ENCODE measurements around the gene ONECUT2.
"Not testable (repeated sequence)": the region's sequence is repeated elsewhere in the genome, so short reads cannot be mapped to it uniquely, and the experiment has no call there.

The ONECUT2 gene

GRCh38 chr18:57446322-57446721 is 11.1 kb downstream of the ONECUT2 start:
- DNase-seq (ENCODE audit: low read depth in 2 of 2) = no peak

- no peak for DNase-seq (ENCODE audit: low read depth in 2 of 2)
Measured at GRCh38 chr18:57447154-57447621, 12.0 kb downstream of the ONECUT2 start.

DNA sequence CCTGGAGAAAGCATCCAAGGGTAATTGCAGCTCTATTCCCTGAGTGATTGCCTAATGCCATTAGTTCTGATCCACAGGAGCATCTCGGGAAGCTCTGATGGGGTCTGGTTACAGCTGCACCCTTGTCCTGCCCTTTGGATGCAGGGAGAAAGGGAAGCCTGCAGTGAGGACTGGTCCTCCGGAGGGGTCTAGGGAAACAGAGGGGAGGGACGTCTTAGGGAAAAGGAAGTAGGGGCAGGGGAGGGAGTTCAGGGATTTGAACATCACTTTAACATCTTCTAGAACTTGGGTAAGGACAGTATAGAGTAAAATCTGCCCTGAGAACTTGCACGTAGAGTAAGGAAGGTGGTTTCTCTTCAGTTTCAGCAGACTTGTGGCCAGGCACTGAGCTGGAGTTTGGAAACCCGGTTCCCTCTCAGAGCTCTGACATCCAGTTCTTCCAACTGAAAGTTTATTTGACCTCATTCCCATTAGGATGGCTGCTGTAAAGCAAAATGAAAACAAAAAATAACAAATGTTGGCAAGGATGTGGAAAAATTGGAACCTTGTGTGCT is 20.5 kb downstream of the ONECUT2 start:
- no peak for DNase-seq (ENCODE audit: low read depth in 2 of 2)

DNA sequence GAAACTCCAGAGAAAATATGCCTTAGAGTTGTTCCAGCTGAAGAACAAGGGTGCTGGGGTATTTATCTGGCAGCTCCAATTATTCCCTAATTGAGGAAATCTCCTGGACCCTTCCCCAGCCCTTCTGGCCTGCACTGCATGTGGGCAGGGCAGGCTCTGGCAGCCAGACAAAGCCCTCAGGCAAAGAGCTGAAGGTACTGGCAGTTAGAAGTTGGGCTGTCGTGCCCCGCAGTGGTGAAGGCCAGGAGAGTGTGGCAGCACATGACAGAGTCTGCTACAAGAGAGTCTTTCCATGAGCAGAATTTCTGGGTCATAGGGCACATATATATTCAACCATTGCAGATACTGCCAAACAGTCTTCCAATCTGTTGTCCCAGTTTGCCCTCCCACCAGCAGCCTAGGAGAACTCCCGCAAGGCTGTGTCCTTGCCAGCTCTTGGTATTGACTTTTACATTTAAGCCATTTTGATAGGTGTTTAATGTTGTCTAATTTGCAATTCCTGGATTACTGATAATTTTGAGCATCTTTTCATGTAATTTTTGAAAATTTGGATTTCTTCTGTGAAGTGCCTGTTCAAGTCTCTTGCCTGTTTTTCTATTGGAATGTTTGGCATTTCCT is 26.6 kb downstream of the ONECUT2 start:
- no peak for DNase-seq (ENCODE audit: low read depth in 2 of 2)

- DNase-seq (ENCODE audit: low read depth in 2 of 2) = no peak
Measured at GRCh38 chr18:57466307-57466706, 31.1 kb downstream of the ONECUT2 start.

DNA sequence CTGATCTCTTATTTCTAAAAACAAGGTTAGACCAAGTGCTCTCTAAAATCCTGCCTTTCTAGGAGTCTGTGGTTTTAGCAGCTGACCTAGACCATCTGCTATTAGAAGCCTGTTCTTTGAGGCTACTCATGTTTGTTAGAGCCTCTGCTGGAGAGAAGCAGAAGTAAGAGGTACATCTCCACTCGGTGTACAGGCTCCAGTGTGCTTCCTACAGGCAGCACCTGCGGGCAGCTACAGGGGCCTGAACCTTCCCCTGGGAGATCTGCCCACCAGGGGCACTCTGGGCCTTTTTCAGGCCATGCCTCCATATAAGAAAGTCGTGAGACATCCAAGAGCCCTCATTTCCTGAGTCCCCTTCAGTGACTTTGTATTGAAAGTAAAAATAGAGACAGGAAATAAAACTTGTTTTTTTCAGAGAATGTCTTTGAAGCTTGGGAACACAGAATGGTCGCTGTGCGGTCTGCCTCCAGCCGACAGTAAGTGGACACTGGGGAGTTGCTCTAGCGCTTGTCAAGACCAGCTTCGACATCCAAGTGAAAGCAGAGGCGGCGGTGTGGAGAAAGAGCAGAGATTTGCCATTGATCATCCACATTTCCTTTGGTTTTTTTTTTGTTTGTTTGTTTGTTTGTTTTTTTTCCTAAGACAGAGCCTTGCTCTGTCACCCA is 31.7 kb downstream of the ONECUT2 start:
- no peak for DNase-seq (ENCODE audit: low read depth in 2 of 2)

GRCh38 chr18:57469884-57470283 is 34.7 kb downstream of the ONECUT2 start:
- DNase-seq (ENCODE audit: low read depth in 2 of 2) = no peak

DNA sequence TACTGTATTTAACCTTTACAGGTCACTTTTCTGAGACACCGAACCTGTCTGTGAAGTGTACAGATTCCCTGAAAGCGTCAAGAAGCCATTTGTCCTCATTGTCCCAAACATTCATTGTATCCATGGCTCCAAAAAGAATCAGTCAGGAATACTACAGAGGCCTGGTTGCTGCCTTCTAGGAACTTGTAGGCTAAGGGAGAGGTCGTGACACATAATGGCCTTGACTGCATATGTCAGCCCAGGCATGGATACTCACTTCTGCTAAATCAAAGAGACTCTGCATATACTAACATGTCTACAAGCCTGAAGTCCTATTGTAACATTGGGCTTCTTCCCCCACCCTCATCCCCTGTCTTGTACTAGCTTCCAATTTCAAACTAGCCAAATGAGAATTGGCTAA is 40.2 kb downstream of the ONECUT2 start:
- DNase-seq (ENCODE audit: low read depth in 2 of 2) = no peak

DNA sequence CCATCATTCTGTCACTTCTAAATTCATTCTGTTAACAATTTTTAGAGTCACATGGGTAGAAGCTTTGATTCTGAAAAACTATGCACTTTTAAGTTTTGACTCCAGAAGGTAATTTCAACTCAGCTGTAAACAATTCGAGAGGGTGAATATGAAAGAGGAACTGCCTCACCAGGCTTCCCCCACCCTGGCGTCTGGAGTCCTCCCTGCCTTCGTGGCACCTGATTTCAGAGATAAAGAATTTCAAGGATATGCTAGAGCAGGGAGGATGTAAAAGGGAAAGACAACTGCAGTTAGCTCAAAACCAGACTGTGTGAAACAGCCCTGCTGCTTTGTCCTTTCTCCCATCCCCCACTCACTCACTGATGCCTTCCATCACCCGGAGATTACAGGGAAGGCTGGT is 40.7 kb downstream of the ONECUT2 start:
- DNase-seq (ENCODE audit: low read depth in 2 of 2) = no peak

GRCh38 chr18:57480733-57481132 is 45.6 kb downstream of the ONECUT2 start:
- no peak for DNase-seq (ENCODE audit: low read depth in 2 of 2)

- no peak for DNase-seq (ENCODE audit: low read depth in 2 of 2)
Measured at GRCh38 chr18:57497372-57498294, 62.5 kb downstream of the ONECUT2 start.

DNA sequence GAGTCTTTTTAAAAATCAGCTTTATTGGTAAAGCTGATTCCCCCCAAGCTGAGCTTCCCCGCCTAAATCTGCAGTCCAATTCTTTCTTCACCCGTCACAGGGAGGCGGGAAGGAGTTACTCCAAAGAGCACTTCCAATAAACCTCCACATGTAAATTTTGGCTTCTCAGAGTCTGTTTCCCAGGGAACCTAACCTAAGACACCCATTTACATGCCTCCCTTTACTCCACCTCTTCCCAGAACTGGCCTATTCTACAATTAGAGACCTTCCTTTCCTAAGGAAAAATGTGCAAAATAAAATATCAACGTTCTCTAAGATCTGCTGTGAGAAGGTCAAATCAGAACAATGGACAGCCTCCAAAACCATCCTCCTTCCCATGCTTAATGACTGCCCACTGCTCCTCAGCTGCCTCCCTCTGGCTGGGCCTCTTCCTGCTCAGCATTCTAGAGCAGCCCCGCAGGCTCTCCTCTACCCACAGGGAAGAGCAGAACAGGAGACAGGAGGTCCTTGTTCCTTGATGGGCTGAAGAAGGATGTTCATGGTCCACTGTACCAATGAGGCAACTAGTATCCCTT is 63.6 kb downstream of the ONECUT2 start:
- no peak for DNase-seq (ENCODE audit: low read depth in 2 of 2)

DNA sequence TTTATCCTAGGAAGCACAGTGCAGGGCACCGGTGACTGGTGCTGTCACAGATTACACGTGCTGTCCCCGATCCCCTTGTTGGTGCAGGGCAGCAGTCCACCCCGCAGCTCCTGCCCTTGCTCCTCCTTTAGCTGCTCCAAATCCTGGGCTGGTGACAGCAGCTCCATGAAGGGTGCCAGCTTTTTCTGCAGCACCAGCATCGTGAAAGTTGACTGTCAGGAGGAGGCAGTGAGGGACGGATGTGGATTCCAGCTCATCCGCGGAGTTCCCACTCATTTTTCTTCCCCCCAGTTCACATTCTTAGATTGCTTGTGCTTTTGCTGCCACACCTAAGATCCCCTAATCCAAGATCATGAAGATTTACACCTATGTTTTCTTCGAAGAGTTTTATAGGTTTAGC is 67.5 kb downstream of the ONECUT2 start:
- no peak for DNase-seq (ENCODE audit: low read depth in 2 of 2)

GRCh38 chr18:57505231-57505630 is 70.1 kb downstream of the ONECUT2 start:
- DNase-seq (ENCODE audit: low read depth in 2 of 2) = no peak

DNA sequence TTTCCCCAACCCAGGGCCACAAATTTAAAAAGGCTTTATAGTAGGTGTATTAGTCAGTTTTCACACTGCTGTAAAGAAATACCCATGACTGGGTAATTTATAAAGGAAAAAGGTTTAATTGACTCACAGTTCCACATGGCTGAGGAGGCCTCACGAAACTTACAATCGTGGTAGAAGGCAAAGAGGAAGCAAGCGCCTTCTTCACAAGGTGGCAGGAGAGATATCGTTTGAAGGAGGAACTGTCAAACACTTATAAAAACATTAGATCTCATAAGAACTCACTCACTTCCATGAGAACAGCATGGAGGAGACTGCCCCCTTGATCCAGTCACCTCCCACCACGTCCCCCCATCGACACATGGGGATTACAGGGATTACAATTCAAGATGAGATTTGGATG is 80.9 kb downstream of the ONECUT2 start:
- no peak for DNase-seq (ENCODE audit: low read depth in 2 of 2)

GRCh38 chr18:57518533-57518932 is 83.4 kb downstream of the ONECUT2 start:
- DNase-seq (ENCODE audit: low read depth in 2 of 2) = no peak

DNA sequence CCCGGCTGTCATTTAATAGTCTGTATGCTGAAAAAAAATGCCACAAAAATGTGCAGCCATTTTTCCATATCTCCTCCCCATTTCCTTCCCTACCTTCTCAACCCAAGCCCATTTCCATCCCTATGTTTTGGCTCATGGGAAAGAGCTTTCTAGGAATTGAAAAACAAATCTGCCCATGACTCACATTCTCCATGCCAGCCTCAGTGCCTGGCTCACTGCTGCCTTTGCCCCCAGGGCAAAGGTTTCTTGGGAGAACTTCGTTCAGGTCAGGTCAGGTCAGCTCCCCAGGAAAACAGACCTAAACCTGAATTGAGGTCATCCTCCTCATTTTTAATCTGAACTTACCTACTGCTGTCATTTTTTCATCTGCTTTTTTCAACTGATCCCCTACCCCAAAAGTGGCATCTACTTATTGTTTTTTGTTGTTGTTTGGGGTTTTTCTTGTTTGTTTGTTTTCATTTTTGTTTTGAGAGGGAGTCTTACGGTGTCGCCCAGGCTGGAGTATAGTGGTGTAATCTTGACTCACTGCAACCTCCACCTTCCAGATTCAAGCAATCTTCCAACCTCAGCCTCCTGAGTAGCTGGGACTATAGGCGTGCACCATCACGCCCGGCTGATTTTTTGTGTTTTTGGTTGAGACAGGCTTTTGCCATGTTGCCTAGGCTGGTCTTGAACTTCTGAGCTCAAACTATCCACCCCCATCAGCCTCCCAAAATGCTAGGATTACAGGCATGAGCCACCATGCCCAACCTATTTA is 84.7 kb downstream of the ONECUT2 start:
- no peak for DNase-seq (ENCODE audit: low read depth in 2 of 2)

DNA sequence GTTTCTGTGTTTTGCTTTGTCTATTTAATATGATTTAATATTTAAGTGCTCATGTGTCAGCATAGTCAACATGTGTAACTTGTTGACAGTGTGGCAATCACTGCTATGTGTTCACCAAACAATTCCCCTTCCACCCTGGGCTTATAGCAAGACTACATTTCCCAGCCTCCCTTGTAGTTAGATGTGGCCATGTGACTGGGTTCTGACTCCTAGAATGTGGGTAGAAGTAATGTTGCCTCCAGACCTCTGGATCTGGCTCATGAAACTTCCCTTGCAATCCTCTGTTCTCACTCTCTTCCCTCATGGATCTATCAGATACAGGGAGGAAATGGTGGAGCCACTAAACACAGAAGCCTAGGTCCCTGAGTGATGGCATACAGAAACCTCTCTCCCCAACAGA is 87.2 kb downstream of the ONECUT2 start:
- DNase-seq (ENCODE audit: low read depth in 2 of 2) = not testable (repeated sequence)

- no peak for DNase-seq (ENCODE audit: low read depth in 2 of 2)
Measured at GRCh38 chr18:57523171-57523956, 88.2 kb downstream of the ONECUT2 start.

DNA sequence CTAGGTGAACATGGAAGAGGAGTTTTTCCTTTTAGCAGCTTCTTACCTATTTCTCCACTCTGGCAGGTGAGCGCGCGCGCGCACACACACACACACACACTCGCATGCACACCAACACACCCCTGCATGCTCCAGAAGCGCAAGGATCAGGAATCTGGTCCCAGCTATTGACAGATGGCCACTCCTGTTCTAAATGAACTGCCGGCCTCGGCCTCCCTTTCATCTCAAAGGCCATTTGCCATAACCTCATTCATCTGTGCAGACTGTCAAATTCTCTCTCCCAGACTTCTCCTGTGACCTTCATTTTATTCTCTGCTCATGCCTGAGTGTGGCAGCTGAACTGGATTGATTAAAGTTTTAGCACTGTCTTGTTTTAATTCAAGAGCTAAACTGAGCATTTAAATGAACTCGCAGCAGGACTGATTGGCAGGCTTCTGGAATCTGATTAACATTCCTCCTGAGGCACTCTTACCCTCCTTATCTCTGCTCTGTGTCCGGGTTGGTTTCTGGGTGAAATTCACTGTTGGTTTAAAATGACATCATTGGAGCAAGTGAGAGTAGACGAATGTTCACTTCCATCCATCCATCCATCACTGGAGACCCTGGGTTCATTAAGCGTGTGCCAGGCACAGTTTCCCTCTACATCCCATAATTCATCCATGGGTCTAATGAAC is 92.5 kb downstream of the ONECUT2 start:
- no peak for DNase-seq (ENCODE audit: low read depth in 2 of 2)
